OCI-LY1 (cell line): ENCODE measurements around the gene CTDSPL.

ENCODE experiments used
- H2AFZ ChIP-seq: fragments of 200-600 bp; sonication (generic), shearing (Covaris generic); 2 replicates; pipeline ENCODE4 v1.6.0; 2014; ENCODE audit warnings: antibody characterized with exemption, mild to moderate bottlenecking, low read length
- H3F3A ChIP-seq: fragments of 200-600 bp; sonication (generic), shearing (Covaris generic); 2 replicates; pipeline ENCODE4 v1.6.0; 2014; ENCODE audit warnings: mild to moderate bottlenecking, antibody characterized with exemption, low read length, moderate library complexity; ENCODE audit not compliant: insufficient read depth
- H3K27ac ChIP-seq: fragments of 200-600 bp; sonication (generic); 2 replicates; pipeline ENCODE4 v1.5.1; 2014; ENCODE audit warnings: low read length, mixed run types, mild to moderate bottlenecking, low read depth; ENCODE audit not compliant: poor library complexity, severe bottlenecking
- H3K27me3 ChIP-seq: fragments of 200-600 bp; sonication (generic); 2 replicates; pipeline ENCODE4 v1.6.0; 2014; ENCODE audit warnings: antibody characterized with exemption, mild to moderate bottlenecking, low read length, moderate library complexity; ENCODE audit not compliant: insufficient read depth
- H3K36me3 ChIP-seq: fragments of 200-600 bp; sonication (generic); 2 replicates; pipeline ENCODE4 v1.6.1; 2014; ENCODE audit warnings: mild to moderate bottlenecking, antibody characterized with exemption, low read length, moderate library complexity, mixed read lengths; ENCODE audit not compliant: insufficient read depth
- H3K4me1 ChIP-seq: fragments of 200-600 bp; sonication (generic); 2 replicates; pipeline ENCODE4 v1.5.1; 2014; ENCODE audit warnings: mild to moderate bottlenecking, low read length, moderate library complexity; ENCODE audit not compliant: insufficient read depth, severe bottlenecking
- H3K4me2 ChIP-seq: fragments of 200-600 bp; sonication (generic), shearing (Covaris generic); 2 replicates; pipeline ENCODE4 v1.6.1; 2014; ENCODE audit warnings: low read length
- H3K4me3 ChIP-seq: fragments of 200-600 bp; sonication (generic); 2 replicates; pipeline ENCODE4 v1.5.1; 2014; ENCODE audit warnings: low read length, low read depth, mild to moderate bottlenecking, mixed read lengths; ENCODE audit not compliant: poor library complexity, severe bottlenecking
- H3K79me2 ChIP-seq: fragments of 200-600 bp; shearing (Covaris generic); 2 replicates; pipeline ENCODE4 v1.6.1; 2016; ENCODE audit warnings: mixed run types, low read length, mixed read lengths; ENCODE audit not compliant: insufficient read depth
- H3K9ac ChIP-seq: fragments of 200-600 bp; sonication (generic), shearing (Covaris generic); 2 replicates; pipeline ENCODE4 v1.6.1; 2014; ENCODE audit warnings: mild to moderate bottlenecking, low read length, mixed read lengths
- H3K9me2 ChIP-seq: fragments of 200-600 bp; sonication (generic), shearing (Covaris generic); 2 replicates; pipeline ENCODE4 v1.6.1; 2014; ENCODE audit warnings: low read depth, mild to moderate bottlenecking, low read length, mixed read lengths
- H3K9me3 ChIP-seq: fragments of 200-600 bp; shearing (Covaris generic); 2 replicates; pipeline ENCODE4 v1.6.1; 2014; ENCODE audit warnings: low read length, mixed read lengths
- H4K20me1 ChIP-seq: fragments of 200-600 bp; sonication (generic), shearing (Covaris generic); 2 replicates; pipeline ENCODE4 v1.6.0; 2016; ENCODE audit warnings: mild to moderate bottlenecking, low read length; ENCODE audit not compliant: insufficient read depth
- CTCF ChIP-seq: fragments of 200-600 bp; sonication (generic), shearing (Covaris generic); IDR thresholded peaks from 2 replicates; pipeline ENCODE4 v1.5.1; 2017; ENCODE audit warnings: mild to moderate bottlenecking, antibody characterized with exemption, low read length, moderate library complexity, mixed read lengths
- EZH2 ChIP-seq: fragments of 200-600 bp; sonication (generic), shearing (Covaris generic); IDR thresholded peaks from 2 replicates; pipeline ENCODE4 v1.8.0; 2017; ENCODE audit warnings: borderline replicate concordance, mixed run types, mild to moderate bottlenecking, antibody characterized with exemption, low read length, moderate library complexity, mixed read lengths

CTDSPL gene

GRCh38 chr3:37918627-37919026, 56.9 kb downstream of the CTDSPL start:
- no peak overlapping the region for H3K27ac ChIP-seq
- no peaks in the 10 kb centered on the region for H3K36me3 ChIP-seq
- peaks cover 9% of the 10 kb centered on the region for H3K4me1 ChIP-seq
- H3K79me2 ChIP-seq, result no peaks in the 10 kb centered on the region
- H3K4me2 ChIP-seq, result no peak overlapping the region
- no peak overlapping the region for H3K9ac ChIP-seq
- no peaks in the 10 kb centered on the region for H4K20me1 ChIP-seq
- no peak overlapping the region for H3K4me3 ChIP-seq
- no peaks in the 10 kb centered on the region for H3K27me3 ChIP-seq
- H3K9me3 ChIP-seq, result no peaks in the 10 kb centered on the region
- no peak for TF ChIP-seq EZH2
- no peak for TF ChIP-seq CTCF
- no peaks in the 10 kb centered on the region for H3K9me2 ChIP-seq
- H3F3A ChIP-seq, result no peaks in the 10 kb centered on the region
- no peak overlapping the region for H2AFZ ChIP-seq

- Histone ChIP-seq H3K27ac (no peak overlapping the region), H3K9ac (no peak overlapping the region), H3K9me2 (no peaks in the 10 kb centered on the region), H4K20me1 (no peaks in the 10 kb centered on the region), H3K4me2 (no peak overlapping the region), H3K79me2 (no peaks in the 10 kb centered on the region), H3F3A (no peaks in the 10 kb centered on the region), H3K36me3 (no peaks in the 10 kb centered on the region), H3K27me3 (no peaks in the 10 kb centered on the region), H3K9me3 (no peaks in the 10 kb centered on the region), H3K4me1 (peaks cover 9% of the 10 kb centered on the region), H3K4me3 (no peak overlapping the region), H2AFZ (no peak overlapping the region)
- TF ChIP-seq EZH2 (no peak), CTCF (no peak)
Observed at GRCh38 chr3:37920156-37920699, 58.5 kb downstream of the CTDSPL start.

GRCh38 chr3:37921025-37921424, 59.3 kb downstream of the CTDSPL start:
- no peaks in the 10 kb centered on the region for H3K9me3 ChIP-seq
- no peaks in the 10 kb centered on the region for H3K27me3 ChIP-seq
- no peak for TF ChIP-seq CTCF
- no peak for TF ChIP-seq EZH2
- no peaks in the 10 kb centered on the region for H4K20me1 ChIP-seq
- no peak overlapping the region for H3K27ac ChIP-seq
- H3K9me2 ChIP-seq, result no peaks in the 10 kb centered on the region
- no peaks in the 10 kb centered on the region for H3K36me3 ChIP-seq
- H3K9ac ChIP-seq, result no peak overlapping the region
- no peak overlapping the region for H3K4me2 ChIP-seq
- no peaks in the 10 kb centered on the region for H3F3A ChIP-seq
- H2AFZ ChIP-seq, result no peak overlapping the region
- no peaks in the 10 kb centered on the region for H3K79me2 ChIP-seq
- peaks cover 9% of the 10 kb centered on the region for H3K4me1 ChIP-seq
- no peak overlapping the region for H3K4me3 ChIP-seq
